Hepatocyte (in vitro differentiated cells): Measurements from ENCODE around the gene TSPAN33. TPM values are rescaled to one million over a fixed set of nuclear protein-coding genes. Genes with fewer than 3 reads are reported as not detected.

Source experiments
- DNase-seq: peaks from one replicate; pipeline ENCODE4 v3.0.0-alpha.2; 2016; ENCODE audit warnings: low spot score
- H2AFZ ChIP-seq: fragments of 200-600 bp; sonication (generic); 2 replicates; pipeline ENCODE4 v1.6.0; 2016; ENCODE audit warnings: antibody characterized with exemption, mild to moderate bottlenecking
- H3K27ac ChIP-seq: fragments of 200-600 bp; sonication (generic); 2 replicates; pipeline ENCODE4 v1.5.1; 2016; ENCODE audit warnings: mild to moderate bottlenecking
- H3K27me3 ChIP-seq: fragments of 200-600 bp; sonication (generic); 2 replicates; pipeline ENCODE4 v1.6.1; 2016
- H3K36me3 ChIP-seq: fragments of 200-600 bp; sonication (generic); replicated peaks from 2 replicates; pipeline ENCODE4 v1.5.1; 2016; ENCODE audit warnings: low read depth; ENCODE audit not compliant: insufficient read depth
- H3K4me1 ChIP-seq: fragments of 200-600 bp; sonication (generic); 2 replicates; pipeline ENCODE4 v1.5.1; 2016; ENCODE audit warnings: mild to moderate bottlenecking, moderate library complexity; ENCODE audit not compliant: insufficient read depth
- H3K4me2 ChIP-seq: fragments of 200-600 bp; sonication (generic); 2 replicates; pipeline ENCODE4 v1.6.0; 2016
- H3K4me3 ChIP-seq: fragments of 200-600 bp; sonication (generic); 2 replicates; pipeline ENCODE4 v1.5.1; 2016; ENCODE audit warnings: mild to moderate bottlenecking
- H3K79me2 ChIP-seq: fragments of 200-600 bp; sonication (generic); 2 replicates; pipeline ENCODE4 v1.6.0; 2017; ENCODE audit warnings: mild to moderate bottlenecking
- H3K9me2 ChIP-seq: fragments of 200-600 bp; sonication (generic); replicated peaks from 2 replicates; pipeline ENCODE4 v1.6.0; 2017; ENCODE audit warnings: mild to moderate bottlenecking; ENCODE audit not compliant: insufficient read depth
- H3K9me3 ChIP-seq: fragments of 200-600 bp; sonication (generic); 2 replicates; pipeline ENCODE4 v1.5.1; 2016; ENCODE audit warnings: low read depth, mild to moderate bottlenecking
- H4K20me1 ChIP-seq: fragments of 200-600 bp; sonication (generic); 2 replicates; pipeline ENCODE4 v1.6.0; 2016; ENCODE audit warnings: mild to moderate bottlenecking; ENCODE audit not compliant: insufficient read depth, poor library complexity, severe bottlenecking
- CTCF ChIP-seq: fragments of 200-600 bp; sonication (generic); IDR thresholded peaks from 2 replicates; pipeline ENCODE4 v1.5.1; 2016; ENCODE audit warnings: antibody characterized with exemption, mild to moderate bottlenecking; ENCODE audit not compliant: poor library complexity
- EZH2 ChIP-seq: fragments of 200-600 bp; sonication (generic); IDR thresholded peaks from 2 replicates; pipeline ENCODE4 v1.6.1; 2016; ENCODE audit warnings: antibody characterized with exemption, mild to moderate bottlenecking, borderline replicate concordance
- EZH2phosphoT487 ChIP-seq: fragments of 200-600 bp; sonication (generic); IDR thresholded peaks from one replicate; pipeline ENCODE4 v1.6.1; 2018; ENCODE audit warnings: antibody characterized with exemption, mild to moderate bottlenecking, low read depth, moderate library complexity; ENCODE audit not compliant: unreplicated experiment, severe bottlenecking
- WGBS: methylation state at CpG from one replicate; pipeline ENCODE4 v1.1.6; 2016; ENCODE audit warnings: low lambda C conversion rate; ENCODE audit errors: missing lambda C conversion rate; 5-methylcytosine and 5-hydroxymethylcytosine counted together
- polyA plus RNA-seq: library from polyadenylated mRNA; unstranded; fragments of >200 nt; fragmentation: Nextera tagmentation; extraction: Ambion mirVana; gene quantifications from 2 replicates; pipeline ENCODE4 v1.2.1, GENCODE V29; 2016
- total RNA-seq: library from RNA; depleted of rRNA; stranded (reverse); fragments of >200 nt; gene quantifications from 2 replicates; pipeline ENCODE4 v1.2.3, GENCODE V29; 2014

TSPAN33 gene
- total and polyA plus RNA-seq, 2 experiments from 2014 or later = 7.8 to 9.6 TPM

- H3K27me3 ChIP-seq = no peaks in the 10 kb centered on the region
- 75% methylated on average over 2 of the region's 2 CpGs for WGBS
- DNase-seq = no peak
- no peaks in the 10 kb centered on the region for H3K9me3 ChIP-seq
- H3K27ac ChIP-seq = peak overlapping the region; percentile 74
- H3K4me1 ChIP-seq = peaks cover 24% of the 10 kb centered on the region
- peak overlapping the region; percentile 36 for H3K4me2 ChIP-seq
- H3K9me2 ChIP-seq = no peaks in the 10 kb centered on the region
- H3K79me2 ChIP-seq = no peaks in the 10 kb centered on the region
- no peak overlapping the region for H3K4me3 ChIP-seq
- H3K36me3 ChIP-seq = no peaks in the 10 kb centered on the region
- TF ChIP-seq EZH2 (no peak), EZH2phosphoT487 (no peak), CTCF (no peak)
- no peak overlapping the region for H2AFZ ChIP-seq
- no peaks in the 10 kb centered on the region for H4K20me1 ChIP-seq
Observed at GRCh38 chr7:129100827-129101166, 43.7 kb upstream of the TSPAN33 start.

- no peak overlapping the region for H2AFZ ChIP-seq
- no peaks in the 10 kb centered on the region for H3K79me2 ChIP-seq
- H3K4me2 ChIP-seq = no peak overlapping the region
- DNase-seq = no peak
- H3K9me2 ChIP-seq = no peaks in the 10 kb centered on the region
- H3K27me3 ChIP-seq = no peaks in the 10 kb centered on the region
- no peak overlapping the region for H3K4me3 ChIP-seq
- H3K4me1 ChIP-seq = peaks cover 24% of the 10 kb centered on the region
- no peaks in the 10 kb centered on the region for H3K36me3 ChIP-seq
- H3K9me3 ChIP-seq = no peaks in the 10 kb centered on the region
- no peaks in the 10 kb centered on the region for H4K20me1 ChIP-seq
- 87% methylated on average over 6 of the region's 6 CpGs for WGBS
- TF ChIP-seq EZH2 = no peak
- no peak for TF ChIP-seq EZH2phosphoT487
- TF ChIP-seq CTCF = no peak
- H3K27ac ChIP-seq = peak overlapping the region; percentile 74
Observed at GRCh38 chr7:129101746-129102145, 42.8 kb upstream of the TSPAN33 start.

GRCh38 chr7:129103561-129104324 lies 40.8 kb upstream of the TSPAN33 start:
- Histone ChIP-seq H3K4me1 (peaks cover 24% of the 10 kb centered on the region), H4K20me1 (no peaks in the 10 kb centered on the region), H3K9me3 (no peaks in the 10 kb centered on the region), H3K27ac (peak overlapping the region; percentile 87), H3K4me2 (no peak overlapping the region), H3K36me3 (no peaks in the 10 kb centered on the region), H3K9me2 (no peaks in the 10 kb centered on the region), H3K27me3 (no peaks in the 10 kb centered on the region), H3K79me2 (no peaks in the 10 kb centered on the region), H2AFZ (no peak overlapping the region), H3K4me3 (no peak overlapping the region)
- no peak for DNase-seq
- no peak for TF ChIP-seq EZH2phosphoT487
- TF ChIP-seq CTCF = no peak
- no peak for TF ChIP-seq EZH2
- WGBS = 94% methylated on average over 4 of the region's 4 CpGs
